ENCODE data around the gene PLA2G2F.

Gene PLA2G2F

DNA sequence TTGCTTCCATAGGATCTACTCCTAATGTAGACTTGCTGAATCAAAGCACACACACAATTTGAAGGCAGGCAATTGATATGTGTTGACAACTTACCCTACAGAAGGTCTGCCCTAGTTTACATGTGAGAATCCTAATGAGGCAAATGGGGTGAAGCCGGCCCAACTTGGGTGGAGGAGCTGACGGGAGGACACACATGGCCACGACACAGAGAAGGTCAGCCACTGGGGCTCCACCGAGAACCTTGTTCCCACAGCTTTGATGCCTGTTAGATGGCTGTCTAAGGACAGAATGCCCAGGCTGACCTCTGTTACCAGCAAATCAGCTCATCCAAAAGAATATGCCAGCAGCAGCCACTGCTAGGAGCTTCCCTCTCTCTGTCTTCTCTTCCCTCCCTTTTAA lies 18.3 kb upstream of the PLA2G2F start:
- TF ChIP-seq ZNF174 (tag by site-specific recombination; IDR thresholded peaks at IDR 0.05), result no peak
- no peak for TF ChIP-seq REPIN1 (tag by site-specific recombination; IDR thresholded peaks at IDR 0.05; ENCODE audit: low read depth)
- no peak for TF ChIP-seq HOXC10 (CRISPR knock-in tag; IDR thresholded peaks at IDR 0.05)
- no peak for TF ChIP-seq GLIS1 (tag by site-specific recombination; IDR thresholded peaks at IDR 0.05)
- no peak for TF ChIP-seq ZNF830 (tag by site-specific recombination; IDR thresholded peaks at IDR 0.05; ENCODE audit: low read depth)
- no peak for TF ChIP-seq ZNF792 (tag by site-specific recombination; IDR thresholded peaks at IDR 0.05)
- no peak for TF ChIP-seq OSR2 (tag by site-specific recombination; IDR thresholded peaks at IDR 0.05)
- no peak for TF ChIP-seq ZNF121 (tag by site-specific recombination; IDR thresholded peaks at IDR 0.05)
- TF ChIP-seq ZNF155 (tag by site-specific recombination; IDR thresholded peaks at IDR 0.05), result no peak
- TF ChIP-seq GLIS2 (tag by site-specific recombination; IDR thresholded peaks at IDR 0.05), result no peak
- no peak for TF ChIP-seq WT1 (tag by site-specific recombination; IDR thresholded peaks at IDR 0.05)
- no peak for TF ChIP-seq ZNF335 (tag by site-specific recombination; conservative IDR thresholded peaks at IDR 0.05)
- no peak for TF ChIP-seq ZNF580 (tag by site-specific recombination; IDR thresholded peaks at IDR 0.05)
- no peak for TF ChIP-seq ZNF23 (tag by site-specific recombination; IDR thresholded peaks at IDR 0.05; ENCODE audit: borderline replicate concordance)
- TF ChIP-seq MEIS1 (CRISPR knock-in tag; IDR thresholded peaks at IDR 0.05; ENCODE audit: borderline replicate concordance), result no peak
- TF ChIP-seq SP3 (tag by site-specific recombination; IDR thresholded peaks at IDR 0.05), result no peak
- no peak for TF ChIP-seq RBAK (tag by site-specific recombination; IDR thresholded peaks at IDR 0.05)
- Histone ChIP-seq H3K4me3 (ENCODE audit: low read depth, low read length) (no peak overlapping the region), H3K9me3 (ENCODE audit: control insufficient read depth, insufficient read depth, low read depth, low read length) (no peaks in the 10 kb centered on the region), H3K27ac (ENCODE audit: extremely low read depth, low read depth, low read length) (no peak overlapping the region), H3K36me3 (ENCODE audit: control insufficient read depth in 2 of 2, insufficient read depth in 1 of 2, low read length in 2 of 2) (no peaks in the 10 kb centered on the region), H3K4me1 (ENCODE audit: control insufficient read depth, insufficient read depth, low read length) (no peaks in the 10 kb centered on the region)
- POLR2A ChIA-PET, result interaction anchor here (0.6 kb wide), 1 partner anchor 12 kb away, joined by 3 read pairs; no protein-coding TSS in a partner anchor
- CTCF ChIA-PET, result interaction anchor here (0.7 kb wide), 1 partner anchor 54 kb away, joined by 3 read pairs; no protein-coding TSS in a partner anchor

- Histone ChIP-seq H3K27ac (ENCODE audit: extremely low read depth, low read depth, low read length) (no peak overlapping the region), H3K4me3 (ENCODE audit: low read depth, low read length) (no peak overlapping the region), H3K9me3 (ENCODE audit: control insufficient read depth, insufficient read depth, low read depth, low read length) (no peaks in the 10 kb centered on the region), H3K4me1 (ENCODE audit: control insufficient read depth, insufficient read depth, low read length) (no peaks in the 10 kb centered on the region), H3K36me3 (ENCODE audit: control insufficient read depth in 2 of 2, insufficient read depth in 1 of 2, low read length in 2 of 2) (no peaks in the 10 kb centered on the region)
- TF ChIP-seq, protein P1, sequence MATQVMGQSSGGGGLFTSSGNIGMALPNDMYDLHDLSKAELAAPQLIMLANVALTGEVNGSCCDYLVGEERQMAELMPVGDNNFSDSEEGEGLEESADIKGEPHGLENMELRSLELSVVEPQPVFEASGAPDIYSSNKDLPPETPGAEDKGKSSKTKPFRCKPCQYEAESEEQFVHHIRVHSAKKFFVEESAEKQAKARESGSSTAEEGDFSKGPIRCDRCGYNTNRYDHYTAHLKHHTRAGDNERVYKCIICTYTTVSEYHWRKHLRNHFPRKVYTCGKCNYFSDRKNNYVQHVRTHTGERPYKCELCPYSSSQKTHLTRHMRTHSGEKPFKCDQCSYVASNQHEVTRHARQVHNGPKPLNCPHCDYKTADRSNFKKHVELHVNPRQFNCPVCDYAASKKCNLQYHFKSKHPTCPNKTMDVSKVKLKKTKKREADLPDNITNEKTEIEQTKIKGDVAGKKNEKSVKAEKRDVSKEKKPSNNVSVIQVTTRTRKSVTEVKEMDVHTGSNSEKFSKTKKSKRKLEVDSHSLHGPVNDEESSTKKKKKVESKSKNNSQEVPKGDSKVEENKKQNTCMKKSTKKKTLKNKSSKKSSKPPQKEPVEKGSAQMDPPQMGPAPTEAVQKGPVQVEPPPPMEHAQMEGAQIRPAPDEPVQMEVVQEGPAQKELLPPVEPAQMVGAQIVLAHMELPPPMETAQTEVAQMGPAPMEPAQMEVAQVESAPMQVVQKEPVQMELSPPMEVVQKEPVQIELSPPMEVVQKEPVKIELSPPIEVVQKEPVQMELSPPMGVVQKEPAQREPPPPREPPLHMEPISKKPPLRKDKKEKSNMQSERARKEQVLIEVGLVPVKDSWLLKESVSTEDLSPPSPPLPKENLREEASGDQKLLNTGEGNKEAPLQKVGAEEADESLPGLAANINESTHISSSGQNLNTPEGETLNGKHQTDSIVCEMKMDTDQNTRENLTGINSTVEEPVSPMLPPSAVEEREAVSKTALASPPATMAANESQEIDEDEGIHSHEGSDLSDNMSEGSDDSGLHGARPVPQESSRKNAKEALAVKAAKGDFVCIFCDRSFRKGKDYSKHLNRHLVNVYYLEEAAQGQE (tag by site-specific recombination; IDR thresholded peaks at IDR 0.05), result no peak
- TF ChIP-seq GLIS1 (tag by site-specific recombination; IDR thresholded peaks at IDR 0.05), result no peak
- POLR2A ChIA-PET, result no interaction called here
- CTCF ChIA-PET, result interaction anchor here (1.2 kb wide), 1 partner anchor 22 kb away, joined by 5 read pairs; no protein-coding TSS in a partner anchor
These were observed 15.2 kb upstream of the PLA2G2F start for GRCh38 chr1:20123722-20124455.

DNA sequence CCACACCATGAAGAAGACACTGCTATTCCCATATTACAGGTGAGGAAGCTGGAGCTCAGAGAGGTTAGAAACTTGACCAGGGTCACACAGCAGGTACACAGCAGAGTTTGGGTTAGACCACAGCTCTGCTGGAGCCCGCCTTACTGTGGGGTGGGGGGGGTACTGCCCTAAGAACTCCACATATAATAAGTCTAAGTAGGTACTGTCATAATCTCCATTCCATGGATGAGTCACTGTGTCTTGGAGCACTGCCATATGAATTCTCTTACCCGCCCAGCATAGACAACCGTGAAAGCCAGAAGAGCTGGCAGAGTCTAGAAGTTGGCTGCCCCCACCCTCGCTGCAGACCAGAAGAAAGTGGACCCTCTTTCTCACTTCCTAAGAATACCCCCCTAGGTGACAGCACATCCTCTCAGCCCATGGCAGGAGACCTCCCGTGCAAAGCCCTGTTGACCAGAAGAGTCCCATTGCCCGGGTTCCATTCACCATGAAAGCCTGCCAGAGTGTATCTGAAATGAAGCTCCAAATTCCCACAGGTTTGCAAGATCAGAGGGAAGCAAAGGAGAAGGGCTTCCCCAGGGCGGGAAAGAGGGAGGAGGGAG lies 14.6 kb upstream of the PLA2G2F start:
- H3K9me3 ChIP-seq (ENCODE audit: control insufficient read depth, insufficient read depth, low read depth, low read length), result no peaks in the 10 kb centered on the region
- no peaks in the 10 kb centered on the region for H3K4me1 ChIP-seq (ENCODE audit: control insufficient read depth, insufficient read depth, low read length)
- ChIA-PET CTCF (interaction anchor here (0.6 to 1.2 kb wide), 4 partner anchors 22 to 506 kb away, joined by 3 to 5 read pairs (median 3); no protein-coding TSS in a partner anchor), POLR2A (no interaction called here)
- no peak overlapping the region for H3K4me3 ChIP-seq (ENCODE audit: low read depth, low read length)
- no peak overlapping the region for H3K27ac ChIP-seq (ENCODE audit: extremely low read depth, low read depth, low read length)
- H3K36me3 ChIP-seq (ENCODE audit: control insufficient read depth in 2 of 2, insufficient read depth in 1 of 2, low read length in 2 of 2), result no peaks in the 10 kb centered on the region
- no peak for TF ChIP-seq SALL2 (tag by site-specific recombination; IDR thresholded peaks at IDR 0.05; ENCODE audit: borderline replicate concordance)
- TF ChIP-seq ZNF398 (tag by site-specific recombination; IDR thresholded peaks at IDR 0.05), result 0 out of 2 replicates have a peak, but pooled peaks have one; percentile 32
- TF ChIP-seq, protein P2, sequence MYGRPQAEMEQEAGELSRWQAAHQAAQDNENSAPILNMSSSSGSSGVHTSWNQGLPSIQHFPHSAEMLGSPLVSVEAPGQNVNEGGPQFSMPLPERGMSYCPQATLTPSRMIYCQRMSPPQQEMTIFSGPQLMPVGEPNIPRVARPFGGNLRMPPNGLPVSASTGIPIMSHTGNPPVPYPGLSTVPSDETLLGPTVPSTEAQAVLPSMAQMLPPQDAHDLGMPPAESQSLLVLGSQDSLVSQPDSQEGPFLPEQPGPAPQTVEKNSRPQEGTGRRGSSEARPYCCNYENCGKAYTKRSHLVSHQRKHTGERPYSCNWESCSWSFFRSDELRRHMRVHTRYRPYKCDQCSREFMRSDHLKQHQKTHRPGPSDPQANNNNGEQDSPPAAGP (tag by site-specific recombination; IDR thresholded peaks at IDR 0.05), result peak; percentile 56; the same call in 1 of the 2 replicates
- 0 out of 2 replicates have a peak, but pooled peaks have one; percentile 18 for TF ChIP-seq PATZ1 (tag by site-specific recombination; IDR thresholded peaks at IDR 0.05)

Data from HEK293 (cell line).